D341Med (cell line): ENCODE measurements around the gene MDFIC2.
"Not testable (repeated sequence)": the region's sequence is repeated elsewhere in the genome, so short reads cannot be mapped to it uniquely, and the experiment has no call there.

ENCODE experiments used
- DNase-seq: peaks from one replicate; pipeline ENCODE4 v3.0.0; 2012; ENCODE audit warnings: low spot score

The MDFIC2 gene

DNA sequence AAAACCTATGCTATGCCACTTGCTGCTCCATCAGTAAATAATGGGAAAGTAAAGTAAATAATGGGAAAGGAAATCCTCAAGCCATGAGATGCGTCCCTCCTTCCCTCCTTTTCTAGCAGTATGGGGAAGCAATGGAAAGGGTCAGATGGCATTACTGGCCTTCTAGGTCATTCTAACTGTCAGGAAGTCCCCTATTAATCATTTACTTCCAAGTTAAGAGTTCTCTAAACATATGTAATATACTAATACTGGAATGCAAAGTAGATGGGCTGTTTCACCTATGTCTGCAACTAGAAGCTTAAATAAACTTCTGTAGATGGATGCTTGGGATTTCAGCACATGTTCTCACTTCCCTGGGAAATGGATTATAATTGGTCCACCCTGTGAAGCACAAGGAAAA lies 55.9 kb downstream of the MDFIC2 start:
- no peak for DNase-seq

DNA sequence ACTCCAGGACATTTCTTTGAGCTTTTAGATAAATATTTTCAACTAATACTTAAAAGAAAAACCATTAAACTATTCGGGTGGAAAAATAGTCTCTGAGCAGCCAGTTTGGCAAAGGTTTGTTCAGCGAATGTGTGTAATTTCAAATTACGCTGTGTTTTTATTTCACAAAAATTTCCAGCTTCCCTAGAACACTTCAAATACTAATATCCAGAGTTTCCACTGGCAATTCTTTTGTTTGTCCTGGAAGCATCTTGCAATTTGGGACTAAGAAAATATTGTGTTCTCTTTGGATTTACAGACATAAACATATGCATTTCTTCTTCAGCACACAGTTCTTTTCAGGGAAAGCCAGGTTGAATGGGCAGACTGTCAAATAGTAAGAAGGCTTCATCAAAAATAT lies 61.9 kb downstream of the MDFIC2 start:
- no peak for DNase-seq

GRCh38 chr3:70249509-70250160 lies 62.8 kb downstream of the MDFIC2 start:
- no peak for DNase-seq

DNA sequence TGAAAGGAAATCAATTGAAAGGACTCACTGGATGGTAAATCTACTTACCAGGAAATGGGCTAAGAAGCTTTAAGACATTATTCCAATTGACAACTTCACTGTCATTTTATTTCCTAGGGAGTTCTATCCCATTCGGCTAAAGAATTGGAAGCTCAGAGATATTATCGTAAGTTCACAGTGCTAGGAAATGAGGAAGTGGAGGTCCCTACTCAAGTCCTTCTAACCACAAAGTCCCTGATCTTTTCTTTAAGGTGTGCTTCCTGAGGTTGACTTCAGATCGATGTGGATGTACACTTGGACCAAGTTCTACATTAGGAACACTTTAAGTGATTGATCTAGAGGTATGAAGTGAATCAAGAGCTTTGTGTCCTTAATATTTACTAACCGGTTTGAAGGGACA lies 63.6 kb downstream of the MDFIC2 start:
- no peak for DNase-seq

GRCh38 chr3:70247955-70248354 lies 64.5 kb downstream of the MDFIC2 start:
- no peak for DNase-seq

DNA sequence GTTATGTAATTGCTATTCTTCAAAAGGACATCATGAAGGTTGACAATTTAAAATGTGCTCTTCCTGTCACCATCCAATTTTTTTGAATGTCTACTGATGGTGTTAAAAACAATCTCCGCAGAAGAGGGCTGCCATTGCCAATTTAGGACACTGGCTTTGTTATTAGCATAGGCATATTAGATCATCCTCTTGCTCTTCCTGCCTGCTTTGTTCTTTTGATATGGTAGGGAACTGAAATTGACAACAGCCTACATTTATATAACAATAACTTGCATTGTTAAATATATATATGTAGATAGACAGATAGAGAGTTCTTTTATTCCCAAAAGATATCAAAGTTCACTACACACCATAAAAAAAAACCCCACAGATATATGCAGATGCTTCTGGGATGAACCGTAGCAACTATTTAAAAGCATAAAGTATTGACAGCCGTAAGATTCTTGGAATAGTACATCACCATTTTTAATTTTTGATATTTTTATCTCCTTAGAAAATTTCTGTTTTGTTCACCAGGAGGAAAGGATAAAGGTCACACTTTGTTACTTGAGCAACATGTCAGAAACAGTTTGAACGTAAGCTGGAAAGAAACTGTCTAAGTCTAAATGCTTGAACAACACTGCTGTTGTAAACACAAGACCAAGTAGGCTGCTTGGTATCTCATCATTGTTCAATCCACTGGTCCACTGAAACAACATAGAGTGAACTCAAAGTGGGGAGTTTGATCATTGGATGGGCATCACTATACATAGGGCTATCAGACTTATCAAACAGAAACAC lies 66.5 kb downstream of the MDFIC2 start:
- DNase-seq, result no peak

GRCh38 chr3:70244422-70244821 lies 68.0 kb downstream of the MDFIC2 start:
- no peak for DNase-seq

- DNase-seq, result no peak
These were observed 70.0 kb downstream of the MDFIC2 start for GRCh38 chr3:70242297-70242882.

DNA sequence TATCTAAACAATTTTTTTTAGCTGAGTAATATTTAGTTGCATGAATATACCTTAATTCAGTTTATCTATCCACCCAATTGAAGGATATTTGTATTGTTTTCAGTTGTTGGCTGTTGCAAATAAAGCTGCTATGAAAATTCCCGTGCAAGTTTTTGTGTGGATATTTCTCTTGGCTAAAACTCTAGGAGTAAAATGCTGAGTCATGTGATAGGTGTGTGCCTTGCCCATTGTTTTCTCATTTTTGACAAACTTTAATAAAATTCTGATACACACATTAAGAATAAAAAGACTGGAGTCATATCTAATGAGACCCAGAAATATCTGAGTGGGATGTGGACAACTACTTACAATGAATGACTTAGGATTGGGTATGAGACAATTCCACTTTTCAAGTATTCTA lies 78.6 kb downstream of the MDFIC2 start:
- no peak for DNase-seq

DNA sequence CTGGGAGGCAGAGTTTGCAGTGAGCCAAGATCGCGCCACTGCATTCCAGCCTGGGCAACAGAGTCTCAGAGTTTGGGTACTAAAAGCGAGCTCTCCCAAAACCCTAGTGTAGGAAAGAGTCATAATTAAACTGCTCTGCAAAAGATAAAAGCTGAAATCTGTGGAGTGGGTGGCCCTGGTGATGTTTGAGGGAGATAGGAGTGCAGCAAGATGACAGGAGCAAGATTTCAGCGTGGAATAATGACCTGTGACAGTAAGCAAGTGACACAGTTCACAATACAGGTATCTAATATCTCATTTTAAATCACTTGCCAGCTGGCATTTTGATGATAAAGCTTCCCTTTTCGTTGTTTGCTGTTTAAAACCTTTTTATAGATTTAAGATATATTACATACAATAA lies 79.3 kb downstream of the MDFIC2 start:
- DNase-seq, result no peak

- DNase-seq, result no peak
These were observed 81.2 kb downstream of the MDFIC2 start for GRCh38 chr3:70231266-70231701.

- DNase-seq, result no peak
These were observed 85.0 kb downstream of the MDFIC2 start for GRCh38 chr3:70227437-70227836.

- no peak for DNase-seq
These were observed 87.3 kb downstream of the MDFIC2 start for GRCh38 chr3:70225146-70225545.

- no peak for DNase-seq
These were observed 88.1 kb downstream of the MDFIC2 start for GRCh38 chr3:70224337-70224736.

DNA sequence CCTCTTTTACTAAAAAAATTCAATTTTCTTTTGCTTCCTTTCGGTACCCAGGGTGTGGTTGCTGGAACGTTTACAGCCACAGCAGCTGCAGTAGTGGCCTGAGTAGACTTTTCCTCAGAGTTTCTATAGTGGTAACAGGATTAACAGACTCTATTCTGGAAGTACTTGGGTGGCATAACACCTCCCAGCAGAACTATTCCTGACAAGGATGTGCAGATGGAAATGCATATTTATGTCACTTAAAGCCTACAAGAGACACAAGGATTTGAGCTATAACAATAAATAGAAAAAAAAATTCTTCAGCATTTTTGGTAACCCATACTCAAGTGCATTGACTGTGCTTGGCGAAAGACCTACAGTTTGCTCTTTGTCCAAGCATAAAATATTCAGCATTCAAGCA lies 94.0 kb downstream of the MDFIC2 start:
- no peak for DNase-seq

DNA sequence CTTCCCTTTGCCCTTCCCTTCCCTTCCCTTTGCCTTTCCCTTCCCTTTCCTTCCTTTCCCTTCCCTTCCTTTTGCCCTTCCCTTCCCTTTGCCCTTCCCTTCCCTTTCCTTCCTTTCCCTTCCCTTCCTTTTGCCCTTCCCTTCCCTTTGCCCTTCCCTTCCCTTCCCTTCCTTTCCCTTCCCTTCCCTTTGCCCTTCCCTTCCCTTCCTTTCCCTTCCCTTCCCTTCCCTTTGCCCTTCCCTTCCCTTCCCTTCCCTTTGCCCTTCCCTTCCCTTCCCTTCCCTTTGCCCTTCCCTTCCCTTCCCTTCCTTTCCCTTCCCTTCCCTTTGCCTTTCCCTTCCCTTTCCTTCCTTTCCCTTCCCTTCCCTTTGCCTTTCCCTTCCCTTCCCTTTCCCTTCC lies 101.2 kb downstream of the MDFIC2 start:
- DNase-seq, result not testable (repeated sequence)

- no peak for DNase-seq
These were observed 110.5 kb downstream of the MDFIC2 start for GRCh38 chr3:70201975-70202374.

DNA sequence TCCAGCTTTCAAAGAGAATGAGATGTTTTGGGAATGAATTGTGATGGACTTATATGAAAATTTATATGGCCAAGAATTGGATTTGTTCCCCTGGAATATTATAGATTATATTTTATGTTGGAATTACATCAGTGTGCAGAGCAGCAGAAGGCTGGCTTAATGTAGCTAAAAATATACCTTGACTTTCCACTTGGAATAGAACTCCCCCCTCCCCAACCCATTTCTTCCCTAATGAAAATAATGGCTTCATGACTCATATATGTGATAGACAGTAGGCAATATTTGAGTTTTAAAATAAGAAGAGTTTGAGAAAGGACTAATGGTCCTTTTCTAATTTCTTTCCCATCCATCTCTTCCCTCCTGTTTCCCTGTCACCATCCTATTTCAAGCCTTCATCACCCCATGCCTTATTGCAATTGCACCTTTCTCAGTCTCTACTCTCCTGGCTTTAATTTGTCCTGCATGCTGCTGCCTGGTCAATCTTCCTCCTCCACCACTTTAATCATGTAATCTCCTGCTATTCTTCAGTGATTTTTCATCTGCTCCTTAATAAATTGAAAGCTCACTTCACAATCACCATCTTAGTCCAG lies 122.5 kb downstream of the MDFIC2 start:
- no peak for DNase-seq

GRCh38 chr3:70186221-70186620 lies 126.2 kb downstream of the MDFIC2 start:
- DNase-seq, result no peak

GRCh38 chr3:70185661-70186060 lies 126.8 kb downstream of the MDFIC2 start:
- DNase-seq, result no peak

DNA sequence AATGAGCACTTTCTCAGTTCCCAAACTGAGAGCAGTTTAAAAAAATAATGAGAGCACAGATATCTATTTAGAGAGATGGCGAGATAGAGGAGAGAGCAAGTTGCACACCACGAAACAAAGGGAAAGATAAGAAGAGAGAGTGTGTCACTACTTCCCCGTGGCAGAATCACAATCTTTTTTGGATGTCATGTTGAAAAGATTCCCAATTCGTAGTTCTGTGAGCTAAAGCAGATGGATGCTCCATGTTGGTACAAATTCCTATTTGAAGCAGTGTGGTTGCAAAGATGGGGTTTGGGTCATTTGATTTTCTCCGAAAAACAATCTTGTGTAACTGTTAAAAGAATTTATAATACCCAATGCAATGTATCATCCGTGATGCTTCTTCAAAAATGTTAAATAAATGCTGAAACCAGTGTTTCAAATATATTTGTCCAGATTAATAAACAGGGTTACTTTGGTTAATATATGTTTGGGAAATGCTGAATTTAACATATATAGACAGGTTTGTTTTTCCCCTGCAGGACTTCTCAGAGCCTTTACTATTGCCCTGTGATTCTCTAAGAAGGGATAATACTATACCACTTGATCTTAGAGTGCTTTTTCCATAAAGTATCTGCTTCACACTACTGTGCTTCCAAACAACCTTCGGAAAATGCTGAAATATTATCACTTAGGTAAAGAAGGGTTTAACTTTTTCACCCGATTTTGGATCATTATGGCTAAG lies 128.5 kb downstream of the MDFIC2 start:
- DNase-seq, result no peak

DNA sequence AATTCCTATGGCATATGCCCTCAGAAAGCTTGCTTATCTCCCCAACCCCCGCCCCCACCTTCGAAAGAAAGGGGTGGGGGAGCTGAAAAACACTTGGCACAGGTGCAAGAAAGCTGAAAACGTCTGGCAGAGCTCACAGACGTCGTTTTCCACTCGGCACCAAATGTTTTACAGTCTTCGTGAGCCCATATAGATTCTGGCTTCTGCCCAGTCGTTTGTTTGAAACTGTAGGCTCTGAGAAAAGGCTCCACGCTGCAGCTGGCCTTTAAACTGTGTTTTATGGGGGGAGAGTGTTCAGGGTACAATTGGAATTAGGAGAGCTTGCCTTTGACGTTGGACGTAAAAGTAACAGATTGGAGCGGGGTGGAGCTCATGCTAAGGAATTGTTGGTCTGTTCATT lies 130.3 kb downstream of the MDFIC2 start:
- no peak for DNase-seq
